Activated T-helper 1 cell treated with Interleukin-2 at 50 U/mL for 16 hours (primary cell): ENCODE data around the gene SMIM32.

Experiments used
- DNase-seq: peaks from one replicate; pipeline ENCODE4 v3.0.0-alpha.2; 2020; ENCODE audit warnings: low read depth

Gene SMIM32

GRCh38 chr5:136192526-136193321 lies at the start of gene SMIM32:
TSS of gene SMIM32 (minus strand) at chr5:136193162. CDS start at chr5:136192524, 638 bp downstream.
- no peak for DNase-seq

GRCh38 chr5:136242611-136243010 lies 49.6 kb upstream of the SMIM32 start:
- no peak for DNase-seq

- DNase-seq: no peak
These were observed 49.2 kb upstream of the SMIM32 start for GRCh38 chr5:136242136-136242535.

GRCh38 chr5:136240894-136241293 lies 47.9 kb upstream of the SMIM32 start:
- DNase-seq: no peak

GRCh38 chr5:136236479-136237083 lies 43.6 kb upstream of the SMIM32 start:
- no peak for DNase-seq

GRCh38 chr5:136235321-136235720 lies 42.4 kb upstream of the SMIM32 start:
- DNase-seq: no peak

GRCh38 chr5:136232316-136232715 lies 39.4 kb upstream of the SMIM32 start:
- DNase-seq: no peak

GRCh38 chr5:136230176-136230575 lies 37.2 kb upstream of the SMIM32 start:
- no peak for DNase-seq

- DNase-seq: no peak
These were observed 35.3 kb upstream of the SMIM32 start for GRCh38 chr5:136228136-136228757.

- no peak for DNase-seq
These were observed 33.4 kb upstream of the SMIM32 start for GRCh38 chr5:136226401-136226800.

- DNase-seq: no peak
These were observed 32.8 kb upstream of the SMIM32 start for GRCh38 chr5:136225796-136226195.

- no peak for DNase-seq
These were observed 29.7 kb upstream of the SMIM32 start for GRCh38 chr5:136222580-136223235.

GRCh38 chr5:136221340-136221739 lies 28.4 kb upstream of the SMIM32 start:
- no peak for DNase-seq

- DNase-seq: no peak
These were observed 23.3 kb upstream of the SMIM32 start for GRCh38 chr5:136216230-136216629.

GRCh38 chr5:136215812-136216211 lies 22.9 kb upstream of the SMIM32 start:
- DNase-seq: no peak

- no peak for DNase-seq
These were observed 21.0 kb upstream of the SMIM32 start for GRCh38 chr5:136213919-136214493.

- peak; percentile 8 for DNase-seq
These were observed 19.3 kb upstream of the SMIM32 start for GRCh38 chr5:136212252-136212721.

- no peak for DNase-seq
These were observed 18.5 kb upstream of the SMIM32 start for GRCh38 chr5:136211282-136212040.

- no peak for DNase-seq
These were observed 17.3 kb upstream of the SMIM32 start for GRCh38 chr5:136210259-136210658.

- DNase-seq: no peak
These were observed 16.5 kb upstream of the SMIM32 start for GRCh38 chr5:136209346-136209910.

GRCh38 chr5:136208916-136209315 lies 16.0 kb upstream of the SMIM32 start:
- no peak for DNase-seq
